Tibial nerve (tissue), 4 donors: Measurements from ENCODE around the gene KIAA1217. TPM values are rescaled to one million over a fixed set of nuclear protein-coding genes. Genes with fewer than 3 reads are reported as not detected.

Source experiments
- DNase-seq, 2 donors: peaks; one replicate each; pipeline ENCODE4 v3.0.0-alpha.2; 2019; ENCODE audit warnings: low spot score in 2 of 2
- H3K27ac ChIP-seq, 4 donors: fragments of 200-600 bp; sonication (generic) in 3 of 4; one replicate each; pipeline ENCODE4 v1.5.1; 2017 to 2019; ENCODE audit warnings: mild to moderate bottlenecking in 1 of 4
- H3K27me3 ChIP-seq, 2 donors: fragments of 200-600 bp; sonication (generic) in 1 of 2; one replicate each; pipeline versions ENCODE4 v1.5.1 to v1.6.0; 2017 to 2019
- H3K36me3 ChIP-seq, 3 donors: fragments of 200-600 bp; sonication (generic); one replicate each; pipeline ENCODE4 v1.5.1; 2018 to 2019
- H3K4me1 ChIP-seq, 4 donors: fragments of 200-600 bp; sonication (generic) in 3 of 4; one replicate each; pipeline ENCODE4 v1.5.1; 2017 to 2019
- H3K4me3 ChIP-seq, 4 donors: fragments of 200-600 bp; sonication (generic) in 3 of 4; one replicate each; pipeline ENCODE4 v1.5.1; 2017 to 2019; ENCODE audit warnings: mild to moderate bottlenecking in 1 of 4, moderate library complexity in 1 of 4
- H3K9me3 ChIP-seq, 4 donors: fragments of 200-600 bp; sonication (generic) in 3 of 4; one replicate each; pipeline ENCODE4 v1.5.1; 2017 to 2019
- CTCF ChIP-seq, 5 experiments: fragments of 200-600 bp in 3 of 5; fragments of 450-650 bp in 2 of 5; sonication (generic) in 3 of 5; IDR thresholded peaks; one replicate each; pipeline ENCODE4 v1.5.1; 2016 to 2019; ENCODE audit warnings: antibody characterized with exemption in 5 of 5, mild to moderate bottlenecking in 3 of 5, moderate library complexity in 2 of 5
- EP300 ChIP-seq, 2 donors: sonication (generic); formaldehyde crosslinking; IDR thresholded peaks; one replicate each; pipeline ENCODE4 v1.6.1; 2017; ENCODE audit warnings: antibody characterized with exemption in 2 of 2, mild to moderate bottlenecking in 1 of 2
- POLR2A ChIP-seq, 2 donors: fragments of 450-650 bp; IDR thresholded peaks; one replicate each; pipeline ENCODE4 v1.6.1; 2017; ENCODE audit warnings: antibody characterized with exemption in 2 of 2, mild to moderate bottlenecking in 2 of 2, moderate library complexity in 2 of 2
- WGBS, 2 donors: methylation state at CpG; one replicate each; pipeline ENCODE4 v1.1.5; 2018; 5-methylcytosine and 5-hydroxymethylcytosine counted together
- total RNA-seq, 4 donors: library from RNA; depleted of rRNA; stranded (reverse); fragments of >200 nt; gene quantifications; one replicate each; pipeline ENCODE4 v1.1.0, GENCODE V29; 2016

Gene KIAA1217
- total RNA-seq, 4 donors from 2014 or later, result 38.5 to 88.1 (median 58.3) TPM

- 80% methylated on average over 7 of the region's 7 CpGs for WGBS, 2 donors
- Histone ChIP-seq H3K4me3 (no peak overlapping the region), H3K27ac (no peak overlapping the region), H3K27me3 (no peaks in the 10 kb centered on the region), H3K4me1 (peaks cover 0 to 45% (median 0%) of the 10 kb centered on the region in 4 donors), H3K36me3 (no peaks in the 10 kb centered on the region), H3K9me3 (no peaks in the 10 kb centered on the region)
- no peak for TF ChIP-seq EP300 (IDR thresholded peaks at IDR 0.05)
- no peak for TF ChIP-seq CTCF (IDR thresholded peaks at IDR 0.05)
- no peak for TF ChIP-seq POLR2A (IDR thresholded peaks at IDR 0.05)
- DNase-seq, result no peak
These were observed 26.5 kb downstream of the KIAA1217 start for GRCh38 chr10:24235471-24235870.

- H3K9me3 ChIP-seq, result no peaks in the 10 kb centered on the region
- no peaks in the 10 kb centered on the region for H3K36me3 ChIP-seq
- peaks cover 0 to 63% (median 10%) of the 10 kb centered on the region in 4 donors for H3K4me1 ChIP-seq
- 68 to 75% methylated on average over 9 of the region's 9 CpGs for WGBS, 2 donors
- peak overlapping the region in 2 of 4 donors; percentile 19 to 58 for H3K27ac ChIP-seq
- H3K4me3 ChIP-seq, result peak overlapping the region in 1 of 4 donors; percentile 39
- TF ChIP-seq CTCF (IDR thresholded peaks at IDR 0.05) (no peak), POLR2A (IDR thresholded peaks at IDR 0.05) (no peak), EP300 (IDR thresholded peaks at IDR 0.05) (no peak)
- no peak for DNase-seq
- no peaks in the 10 kb centered on the region for H3K27me3 ChIP-seq
These were observed 29.0 kb downstream of the KIAA1217 start for GRCh38 chr10:24237801-24238395.

DNA sequence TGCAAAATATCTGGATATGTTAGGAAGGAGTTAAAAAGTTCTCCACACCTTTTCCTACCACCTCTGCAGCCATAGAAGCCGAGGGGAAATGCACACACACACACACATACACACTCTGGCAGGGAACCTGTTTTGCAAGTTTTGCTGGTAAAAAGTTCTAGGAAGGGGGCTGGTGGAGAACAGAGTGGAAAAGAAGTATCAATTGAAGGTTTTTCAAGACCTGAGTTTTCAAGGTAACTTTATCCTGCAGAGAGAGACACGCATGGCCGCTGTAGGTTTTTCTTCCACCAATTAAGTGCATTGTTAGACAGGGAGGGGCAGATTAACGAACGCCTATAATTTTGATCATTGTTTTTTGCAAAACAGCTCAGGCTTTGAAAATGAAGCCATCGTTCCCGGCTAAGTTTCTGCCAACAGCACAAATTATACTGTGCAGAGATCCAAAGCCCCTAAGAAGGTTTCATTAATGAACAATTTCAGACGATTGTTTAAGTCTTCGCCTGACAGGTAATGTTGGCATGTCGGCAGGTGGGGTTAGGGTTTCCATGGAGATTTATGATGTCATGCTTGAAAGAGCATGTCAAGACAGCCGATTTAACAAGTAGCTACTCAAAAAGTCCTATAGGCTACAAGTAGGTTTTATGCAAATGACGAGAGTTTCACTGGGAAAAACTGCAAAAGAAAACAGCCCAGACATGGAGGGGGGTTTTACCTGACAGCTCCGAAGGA lies 29.7 kb downstream of the KIAA1217 start:
- peak overlapping the region in 3 of 4 donors; percentile 15 to 58 (median 19) for H3K27ac ChIP-seq
- TF ChIP-seq CTCF (IDR thresholded peaks at IDR 0.05), result no peak
- TF ChIP-seq POLR2A (IDR thresholded peaks at IDR 0.05), result no peak
- TF ChIP-seq EP300 (IDR thresholded peaks at IDR 0.05), result no peak
- H3K9me3 ChIP-seq, result no peaks in the 10 kb centered on the region
- no peaks in the 10 kb centered on the region for H3K36me3 ChIP-seq
- H3K4me3 ChIP-seq, result peak overlapping the region; percentile 11 to 39 (median 14)
- H3K27me3 ChIP-seq, result no peaks in the 10 kb centered on the region
- no peak for DNase-seq
- H3K4me1 ChIP-seq, result peaks cover 0 to 67% (median 10%) of the 10 kb centered on the region in 4 donors
- WGBS, 2 donors, result 33 to 35% methylated on average over 13 of the region's 13 CpGs

DNA sequence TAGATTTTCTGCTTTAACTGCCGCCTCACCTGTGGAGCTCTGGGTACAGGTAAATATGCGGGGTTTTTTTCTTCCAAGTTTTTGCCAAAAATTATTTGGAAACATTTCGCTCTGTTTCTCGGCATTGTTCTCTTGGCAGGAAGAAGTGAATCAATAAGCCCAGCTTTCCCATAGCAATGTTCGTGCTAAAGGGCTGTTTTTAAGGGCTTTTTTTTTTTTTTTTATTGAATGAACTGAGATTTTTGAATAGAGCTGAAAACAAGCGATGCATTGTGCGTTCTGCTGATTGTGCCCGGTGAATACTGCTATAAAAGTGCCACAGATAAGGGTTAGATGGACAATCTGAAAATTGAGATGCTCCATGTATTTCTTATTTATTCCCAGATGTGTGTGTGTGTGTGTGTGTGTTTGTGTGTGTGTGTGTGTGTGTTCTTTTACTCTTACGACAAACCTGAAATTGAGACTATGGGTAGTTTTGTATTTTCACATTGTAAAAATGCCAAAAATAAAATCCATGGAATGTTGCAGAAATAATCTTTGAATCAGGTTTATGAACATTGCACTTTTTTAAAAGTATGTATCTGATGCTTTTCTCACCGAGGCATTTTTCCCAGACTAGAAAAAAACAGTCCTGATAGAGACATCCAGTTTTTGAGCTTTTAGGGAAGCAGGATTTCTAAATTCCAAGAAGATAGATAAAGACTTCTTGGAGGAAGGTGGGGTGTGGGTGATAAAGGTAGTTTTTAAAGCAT lies 30.5 kb downstream of the KIAA1217 start:
- peak overlapping the region in 3 of 4 donors; percentile 12 to 39 (median 16) for H3K4me3 ChIP-seq
- no peak for TF ChIP-seq EP300 (IDR thresholded peaks at IDR 0.05)
- TF ChIP-seq CTCF (IDR thresholded peaks at IDR 0.05), result no peak
- no peak for TF ChIP-seq POLR2A (IDR thresholded peaks at IDR 0.05)
- H3K9me3 ChIP-seq, result no peaks in the 10 kb centered on the region
- H3K27me3 ChIP-seq, result no peaks in the 10 kb centered on the region
- H3K27ac ChIP-seq, result peak overlapping the region; percentile 8 to 71 (median 37)
- H3K4me1 ChIP-seq, result peaks cover 0 to 67% (median 10%) of the 10 kb centered on the region in 4 donors
- no peak for DNase-seq
- no peaks in the 10 kb centered on the region for H3K36me3 ChIP-seq
- WGBS, 2 donors, result 35 to 43% methylated on average over 10 of the region's 10 CpGs
